Measurements from ENCODE around the gene ATP2B1.
A peak's percentile ranks its signal among the peaks of the same experiment; 100 is the strongest.

The ATP2B1 gene

GRCh38 chr12:89649820-89650219 is 58.8 kb downstream of the ATP2B1 start:
- no peak for TF ChIP-seq CTCF (conservative IDR thresholded peaks at IDR 0.05; ENCODE audit: low read depth, low read length)
- no peak overlapping the region for H3K4me3 ChIP-seq (ENCODE audit: low read length)
- DNase-seq (ENCODE audit: low read depth), result no peak

GRCh38 chr12:89649139-89649538 is 59.5 kb downstream of the ATP2B1 start:
- no peak overlapping the region for H3K4me3 ChIP-seq (ENCODE audit: low read length)
- no peak for DNase-seq (ENCODE audit: low read depth)
- no peak for TF ChIP-seq CTCF (conservative IDR thresholded peaks at IDR 0.05; ENCODE audit: low read depth, low read length)

GRCh38 chr12:89648211-89648930 is 60.3 kb downstream of the ATP2B1 start:
- DNase-seq (ENCODE audit: low read depth), result peak; percentile 14
- no peak for TF ChIP-seq CTCF (conservative IDR thresholded peaks at IDR 0.05; ENCODE audit: low read depth, low read length)
- H3K4me3 ChIP-seq (ENCODE audit: low read length), result no peak overlapping the region

GRCh38 chr12:89645434-89645833 is 63.2 kb downstream of the ATP2B1 start:
- H3K4me3 ChIP-seq (ENCODE audit: low read length), result no peak overlapping the region
- TF ChIP-seq CTCF (conservative IDR thresholded peaks at IDR 0.05; ENCODE audit: low read depth, low read length), result no peak
- no peak for DNase-seq (ENCODE audit: low read depth)

- no peak for DNase-seq (ENCODE audit: low read depth)
- no peak for TF ChIP-seq CTCF (conservative IDR thresholded peaks at IDR 0.05; ENCODE audit: low read depth, low read length)
- no peak overlapping the region for H3K4me3 ChIP-seq (ENCODE audit: low read length)
Observed at GRCh38 chr12:89642959-89643358, 65.7 kb downstream of the ATP2B1 start.

GRCh38 chr12:89636776-89637160 is 71.9 kb downstream of the ATP2B1 start:
- TF ChIP-seq CTCF (conservative IDR thresholded peaks at IDR 0.05; ENCODE audit: low read depth, low read length), result no peak
- no peak overlapping the region for H3K4me3 ChIP-seq (ENCODE audit: low read length)
- DNase-seq (ENCODE audit: low read depth), result no peak

GRCh38 chr12:89636052-89636775 is 72.4 kb downstream of the ATP2B1 start:
- no peak for DNase-seq (ENCODE audit: low read depth)
- H3K4me3 ChIP-seq (ENCODE audit: low read length), result no peak overlapping the region
- TF ChIP-seq CTCF (conservative IDR thresholded peaks at IDR 0.05; ENCODE audit: low read depth, low read length), result no peak
